LNCaP clone FGC (cell line): ENCODE data around the gene ITIH5.

Source experiments
- DNase-seq: peaks from one replicate; pipeline ENCODE4 v3.0.0-alpha.2; 2011; ENCODE audit warnings: low read depth
- H3K4me3 ChIP-seq: 2 replicates; pipeline ENCODE4 v1.5.1; 2011; ENCODE audit warnings: mild to moderate bottlenecking, low read depth, low read length, control low read depth
- TF ChIP-seq, protein P1 (sequence below): IDR thresholded peaks from 2 replicates; pipeline ENCODE4 v1.5.1; 2012; ENCODE audit warnings: mild to moderate bottlenecking; ENCODE audit not compliant: control insufficient read depth, insufficient read depth; ENCODE audit errors: extremely low read depth

Gene ITIH5

DNA sequence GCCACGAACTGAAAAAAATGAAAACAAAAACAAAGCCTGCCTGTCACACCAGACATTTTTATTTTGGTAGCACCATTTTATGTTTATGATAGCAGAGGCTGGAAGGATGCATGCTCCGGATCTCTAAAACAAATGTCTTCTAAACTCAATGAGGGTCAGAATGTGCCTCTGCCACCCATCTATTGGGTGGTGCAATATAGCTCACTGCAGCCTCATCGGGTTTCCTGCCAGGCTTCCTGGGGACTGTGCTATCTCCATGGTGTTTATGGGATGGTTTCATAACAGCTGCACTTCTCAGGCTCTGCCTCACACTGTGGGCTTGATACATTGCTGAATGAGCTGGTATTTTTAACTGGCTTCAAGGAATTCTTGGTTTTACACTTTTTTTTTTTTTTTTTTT is 94.4 kb downstream of the ITIH5 start:
- DNase-seq: no peak
- TF ChIP-seq, protein P1, sequence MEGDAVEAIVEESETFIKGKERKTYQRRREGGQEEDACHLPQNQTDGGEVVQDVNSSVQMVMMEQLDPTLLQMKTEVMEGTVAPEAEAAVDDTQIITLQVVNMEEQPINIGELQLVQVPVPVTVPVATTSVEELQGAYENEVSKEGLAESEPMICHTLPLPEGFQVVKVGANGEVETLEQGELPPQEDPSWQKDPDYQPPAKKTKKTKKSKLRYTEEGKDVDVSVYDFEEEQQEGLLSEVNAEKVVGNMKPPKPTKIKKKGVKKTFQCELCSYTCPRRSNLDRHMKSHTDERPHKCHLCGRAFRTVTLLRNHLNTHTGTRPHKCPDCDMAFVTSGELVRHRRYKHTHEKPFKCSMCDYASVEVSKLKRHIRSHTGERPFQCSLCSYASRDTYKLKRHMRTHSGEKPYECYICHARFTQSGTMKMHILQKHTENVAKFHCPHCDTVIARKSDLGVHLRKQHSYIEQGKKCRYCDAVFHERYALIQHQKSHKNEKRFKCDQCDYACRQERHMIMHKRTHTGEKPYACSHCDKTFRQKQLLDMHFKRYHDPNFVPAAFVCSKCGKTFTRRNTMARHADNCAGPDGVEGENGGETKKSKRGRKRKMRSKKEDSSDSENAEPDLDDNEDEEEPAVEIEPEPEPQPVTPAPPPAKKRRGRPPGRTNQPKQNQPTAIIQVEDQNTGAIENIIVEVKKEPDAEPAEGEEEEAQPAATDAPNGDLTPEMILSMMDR: no peak
- no peak overlapping the region for H3K4me3 ChIP-seq

DNA sequence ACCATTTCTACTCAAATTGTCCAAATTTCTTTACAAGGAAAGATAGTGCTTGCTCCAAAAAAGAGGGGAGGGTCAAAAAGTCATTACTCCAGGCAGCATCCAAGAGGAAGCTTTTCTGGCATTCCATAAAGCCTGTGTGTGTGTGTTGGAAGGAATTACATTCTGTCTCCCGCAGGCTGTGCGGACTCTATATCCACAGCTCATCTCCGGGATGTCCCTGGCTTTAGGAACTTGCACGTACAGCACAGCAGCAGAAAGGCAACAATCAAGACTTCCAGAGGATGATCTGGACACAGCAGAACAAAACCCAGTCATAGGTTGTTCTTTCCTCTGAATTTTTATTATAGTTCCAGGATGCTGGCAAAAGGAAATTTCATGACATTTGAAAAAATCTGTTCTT is 94.8 kb downstream of the ITIH5 start:
- H3K4me3 ChIP-seq: no peak overlapping the region
- no peak for DNase-seq
- TF ChIP-seq, protein P1: no peak

DNA sequence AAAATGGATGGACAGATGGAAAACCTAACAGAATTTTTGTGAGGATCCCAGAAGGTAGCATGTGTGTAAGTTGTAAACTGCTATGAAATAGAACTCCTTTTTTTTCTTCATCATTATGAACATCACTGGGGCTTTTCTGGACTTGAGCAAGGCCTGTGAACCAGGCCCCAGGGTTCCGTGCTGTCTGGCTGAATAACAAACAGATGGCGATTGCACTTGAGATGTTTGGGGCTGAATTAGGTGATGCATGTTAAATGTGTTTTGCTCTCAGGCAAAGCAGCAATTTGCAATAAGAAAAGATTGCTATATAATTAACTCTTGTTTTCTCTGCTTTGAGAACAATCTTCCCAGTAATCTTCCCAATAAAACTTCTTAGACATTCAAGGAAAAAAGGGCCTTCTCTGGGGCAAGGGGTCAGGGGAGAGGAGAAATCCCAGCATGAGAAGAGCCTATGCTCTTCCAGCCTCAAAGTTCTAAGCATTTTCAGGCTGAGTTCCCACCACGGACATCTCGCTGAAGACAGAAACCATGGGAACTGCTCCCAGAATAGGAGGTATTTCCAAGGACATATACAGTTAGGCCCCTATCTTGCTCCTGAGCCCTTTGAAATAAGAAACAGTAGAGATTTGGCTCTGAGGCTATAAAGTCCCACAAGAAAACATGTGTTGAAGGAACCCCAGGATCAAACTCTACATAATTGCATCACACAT is 98.7 kb downstream of the ITIH5 start:
- DNase-seq: no peak
- TF ChIP-seq, protein P1: no peak

DNA sequence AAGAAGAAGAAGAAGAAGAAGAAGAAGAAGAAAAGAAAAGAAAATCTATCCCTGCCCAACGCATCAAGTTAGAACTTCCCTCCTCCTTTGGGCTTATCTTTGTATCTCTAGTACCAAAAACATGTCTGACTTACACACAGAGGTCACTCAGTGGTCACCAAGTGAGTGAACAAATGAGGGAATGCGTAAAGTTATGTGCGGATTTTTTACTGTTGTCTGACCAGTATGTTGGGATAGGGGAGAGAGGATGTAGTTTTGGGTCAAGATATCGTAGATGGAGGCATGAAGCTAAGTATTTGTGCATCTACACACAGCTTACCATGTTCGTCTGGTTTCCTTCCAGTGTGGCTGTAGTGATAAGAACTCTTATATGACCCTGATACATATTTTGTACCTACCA is 99.9 kb downstream of the ITIH5 start:
- TF ChIP-seq, protein P1: no peak
- no peak for DNase-seq
- H3K4me3 ChIP-seq: no peak overlapping the region

More for the DNA sequence above, 98.7 kb downstream of the ITIH5 start:
- H3K4me3 ChIP-seq: no peak overlapping the region

DNA sequence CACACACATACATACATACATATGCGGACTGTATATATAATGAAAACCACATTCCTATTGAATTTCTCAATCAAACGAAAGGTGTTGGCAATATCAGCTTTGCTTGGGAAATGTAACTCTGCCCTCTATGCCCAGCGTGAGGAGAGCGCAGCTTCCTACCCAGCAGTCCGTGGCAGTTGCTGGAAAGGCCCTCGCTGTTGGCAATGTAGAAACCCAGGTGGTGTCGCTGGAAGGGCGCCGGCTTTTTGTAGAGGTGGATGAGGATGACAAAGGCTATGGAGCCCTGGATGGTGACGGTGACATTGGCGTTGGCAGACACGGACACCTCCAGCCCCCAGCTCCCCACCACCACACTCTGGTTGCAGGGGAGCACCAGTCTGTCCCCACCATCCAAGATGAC is 100.9 kb downstream of the ITIH5 start:
- DNase-seq: no peak
- TF ChIP-seq, protein P1: no peak
- H3K4me3 ChIP-seq: no peak overlapping the region

DNA sequence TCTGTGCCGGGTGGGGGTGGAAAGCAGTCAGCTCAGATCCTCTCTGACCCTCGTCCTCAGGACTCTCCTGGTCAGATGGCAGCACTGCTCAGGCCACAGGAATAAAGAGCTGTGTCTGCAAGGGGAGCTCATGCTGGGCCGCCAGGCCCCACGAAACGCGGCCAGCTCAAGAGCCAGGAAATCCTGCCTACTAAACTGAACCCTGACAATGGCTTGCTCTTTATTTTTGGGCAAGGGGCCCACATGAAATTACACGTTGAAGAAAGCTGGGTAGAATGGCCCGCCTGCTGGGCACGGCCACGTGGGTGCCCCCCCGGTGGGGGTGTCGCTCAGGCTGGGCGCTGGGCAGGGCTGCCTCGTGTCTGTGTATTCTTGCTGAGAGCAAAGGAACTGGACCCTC is 103.0 kb downstream of the ITIH5 start:
- TF ChIP-seq, protein P1: no peak
- no peak overlapping the region for H3K4me3 ChIP-seq
- DNase-seq: no peak

DNA sequence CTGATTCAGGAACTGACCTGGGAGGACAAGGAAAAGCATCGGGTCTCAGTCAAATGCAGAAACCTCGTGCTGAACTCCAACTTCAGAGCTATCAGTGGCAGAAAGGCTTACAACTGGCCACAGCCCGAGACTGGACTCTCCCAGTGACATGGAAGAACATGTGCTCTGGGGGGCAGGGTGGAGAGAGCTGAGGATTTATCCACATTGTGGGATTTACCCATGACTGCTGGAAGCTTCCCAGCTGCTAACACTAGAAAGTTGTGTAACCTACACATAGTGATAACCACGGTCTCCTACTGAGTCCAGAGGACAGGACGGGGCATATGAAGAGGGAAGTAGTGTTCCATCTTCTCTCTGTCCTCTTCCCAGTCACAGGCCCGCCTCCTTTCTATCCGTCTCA is 103.4 kb downstream of the ITIH5 start:
- DNase-seq: no peak
- no peak overlapping the region for H3K4me3 ChIP-seq
- TF ChIP-seq, protein P1: no peak
